Type B pancreatic cell (in vitro differentiated cells): ENCODE results near the gene FAM78A. TPM values are rescaled to one million over a fixed set of nuclear protein-coding genes. Genes with fewer than 3 reads are reported as not detected.
"Not testable (repeated sequence)": the region's sequence is repeated elsewhere in the genome, so short reads cannot be mapped to it uniquely, and the experiment has no call there.

ENCODE experiments used
- DNase-seq: peaks from one replicate; pipeline ENCODE4 v3.0.0; 2021; ENCODE audit warnings: mixed read lengths; ENCODE audit not compliant: unreplicated experiment; ENCODE audit errors: extremely low spot score
- H3K27ac Mint-ChIP-seq: 2 replicates; pipeline ENCODE4 v1.8.0; 2021; ENCODE audit warnings: mild to moderate bottlenecking, mixed read lengths
- H3K27me3 Mint-ChIP-seq: 2 replicates; pipeline ENCODE4 v1.8.0; 2021; ENCODE audit warnings: mixed read lengths
- H3K36me3 Mint-ChIP-seq: 2 replicates; pipeline ENCODE4 v1.8.0; 2021; ENCODE audit warnings: mixed read lengths
- H3K4me1 Mint-ChIP-seq: one replicate; pipeline ENCODE4 v1.8.0; 2021; ENCODE audit warnings: mixed read lengths; ENCODE audit not compliant: unreplicated experiment
- H3K4me3 Mint-ChIP-seq: 2 replicates; pipeline ENCODE4 v1.8.0; 2021; ENCODE audit warnings: mild to moderate bottlenecking, mixed read lengths
- H3K9me3 Mint-ChIP-seq: 2 replicates; pipeline ENCODE4 v1.8.0; 2021; ENCODE audit warnings: mixed read lengths
- CTCF ChIP-seq: fragments of 200-600 bp; sonication (generic); conservative IDR thresholded peaks from 2 replicates; pipeline ENCODE4 v1.5.0; 2021; ENCODE audit warnings: antibody characterized with exemption, mild to moderate bottlenecking
- total RNA-seq: library from RNA; stranded (reverse); gene quantifications from 2 replicates; pipeline ENCODE4 v1.2.1, GENCODE V29; 2021; ENCODE audit warnings: low replicate concordance

The FAM78A gene
- total RNA-seq, 1 donor from 2014 or later = 1.9 TPM

- TF ChIP-seq CTCF = no peak
- H3K4me1 Mint-ChIP-seq = peaks cover 3% of the 10 kb centered on the region
- no peaks in the 10 kb centered on the region for H3K9me3 Mint-ChIP-seq
- H3K36me3 Mint-ChIP-seq = no peaks in the 10 kb centered on the region
- DNase-seq = no peak
- no peak overlapping the region for H3K4me3 Mint-ChIP-seq
- no peak overlapping the region for H3K27ac Mint-ChIP-seq
- H3K27me3 Mint-ChIP-seq = no peaks in the 10 kb centered on the region
Observed at GRCh38 chr9:131255676-131256197, 20.6 kb downstream of the FAM78A start.

GRCh38 chr9:131254626-131255025 is 21.7 kb downstream of the FAM78A start:
- Mint-ChIP-seq H3K36me3 (no peaks in the 10 kb centered on the region), H3K9me3 (no peaks in the 10 kb centered on the region), H3K4me3 (no peak overlapping the region), H3K4me1 (no peaks in the 10 kb centered on the region), H3K27me3 (no peaks in the 10 kb centered on the region), H3K27ac (no peak overlapping the region)
- no peak for TF ChIP-seq CTCF
- no peak for DNase-seq

GRCh38 chr9:131253891-131254491 is 22.3 kb downstream of the FAM78A start:
- H3K9me3 Mint-ChIP-seq = no peaks in the 10 kb centered on the region
- TF ChIP-seq CTCF = no peak
- no peaks in the 10 kb centered on the region for H3K4me1 Mint-ChIP-seq
- no peak for DNase-seq
- no peaks in the 10 kb centered on the region for H3K27me3 Mint-ChIP-seq
- H3K36me3 Mint-ChIP-seq = no peaks in the 10 kb centered on the region
- no peak overlapping the region for H3K27ac Mint-ChIP-seq
- H3K4me3 Mint-ChIP-seq = no peak overlapping the region

- no peak overlapping the region for H3K4me3 Mint-ChIP-seq
- H3K36me3 Mint-ChIP-seq = no peaks in the 10 kb centered on the region
- DNase-seq = no peak
- H3K27ac Mint-ChIP-seq = no peak overlapping the region
- H3K4me1 Mint-ChIP-seq = no peaks in the 10 kb centered on the region
- no peak for TF ChIP-seq CTCF
- H3K27me3 Mint-ChIP-seq = no peaks in the 10 kb centered on the region
- no peaks in the 10 kb centered on the region for H3K9me3 Mint-ChIP-seq
Observed at GRCh38 chr9:131252120-131252519, 24.2 kb downstream of the FAM78A start.

GRCh38 chr9:131246618-131247017 is 29.7 kb downstream of the FAM78A start:
- Mint-ChIP-seq H3K9me3 (no peaks in the 10 kb centered on the region), H3K27me3 (no peaks in the 10 kb centered on the region), H3K36me3 (no peaks in the 10 kb centered on the region), H3K4me1 (no peaks in the 10 kb centered on the region), H3K4me3 (no peak overlapping the region), H3K27ac (no peak overlapping the region)
- TF ChIP-seq CTCF = no peak
- no peak for DNase-seq

GRCh38 chr9:131244331-131244730 is 32.0 kb downstream of the FAM78A start:
- not testable (repeated sequence) for H3K36me3 Mint-ChIP-seq, H3K27ac Mint-ChIP-seq, H3K27me3 Mint-ChIP-seq

More at GRCh38 chr9:131244331-131244730, 32.0 kb downstream of the FAM78A start:
- H3K4me3 Mint-ChIP-seq, H3K4me1 Mint-ChIP-seq, DNase-seq, H3K9me3 Mint-ChIP-seq: not testable (repeated sequence)
